ENCODE data around the gene MAP4K5. TPM values are rescaled to one million over a fixed set of nuclear protein-coding genes. Genes with fewer than 3 reads are reported as not detected.

MAP4K5 gene
- 12.3 TPM for total RNA-seq
- long read RNA-seq, partial matches to known transcripts, result 1 of 16 reads
- long read RNA-seq, other reads (novel, unspliced or antisense), result 15 of 16 reads

DNA sequence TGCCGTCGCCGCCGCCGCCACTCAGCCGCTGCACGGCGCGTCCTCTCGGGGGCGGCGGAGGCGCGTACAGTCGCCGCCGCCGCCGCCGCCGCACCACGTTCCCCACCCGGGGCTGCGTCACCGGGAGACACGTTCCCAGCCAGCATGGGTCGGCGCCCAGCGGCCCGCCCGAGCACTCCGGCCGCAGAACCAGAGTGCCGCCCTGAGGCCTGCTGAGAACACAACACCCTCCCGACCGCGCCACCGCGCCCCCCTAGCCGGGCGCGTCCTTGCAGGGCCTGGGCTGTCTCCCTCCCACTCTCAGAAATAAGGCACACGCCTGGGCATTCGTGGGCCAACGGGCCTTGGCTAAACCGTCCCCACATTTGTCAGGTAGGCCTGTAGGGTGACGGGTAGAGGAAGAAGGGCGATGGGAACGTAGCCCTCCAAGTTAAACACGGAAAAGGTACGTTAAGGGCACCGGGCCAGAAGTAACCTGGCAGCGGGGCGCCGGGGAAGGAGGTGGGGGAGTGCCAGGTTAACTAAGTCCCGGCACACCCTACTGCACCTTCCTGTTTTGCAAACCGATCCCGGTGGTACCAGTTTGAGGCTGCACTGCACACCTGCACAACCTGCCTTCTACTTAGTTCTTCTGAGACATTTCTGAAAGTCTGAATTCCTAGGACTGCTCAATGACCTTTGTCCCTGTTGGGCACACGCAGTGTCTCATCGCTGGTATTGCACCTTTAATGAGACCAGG, at the start of gene MAP4K5:
Gene MAP4K5, minus strand, starts transcription at position 68 of the 739 bp plus-strand sequence. CDS start 520 bp downstream, outside the sequence.
- Histone ChIP-seq H3K9me3 (replicated peaks) (no peaks in the 10 kb centered on the region), H3K4me1 (peaks cover 40% of the 10 kb centered on the region), H3K36me3 (no peaks in the 10 kb centered on the region), H3K4me3 (peak within 1 kb of the TSS; percentile 90), H3K27ac (replicated peaks) (peak within 1 kb of the TSS; percentile 92), H3K27me3 (ENCODE audit: low read depth) (no peaks in the 10 kb centered on the region)
- DNase-seq, result peak; percentile 91
- TF ChIP-seq, protein P1, sequence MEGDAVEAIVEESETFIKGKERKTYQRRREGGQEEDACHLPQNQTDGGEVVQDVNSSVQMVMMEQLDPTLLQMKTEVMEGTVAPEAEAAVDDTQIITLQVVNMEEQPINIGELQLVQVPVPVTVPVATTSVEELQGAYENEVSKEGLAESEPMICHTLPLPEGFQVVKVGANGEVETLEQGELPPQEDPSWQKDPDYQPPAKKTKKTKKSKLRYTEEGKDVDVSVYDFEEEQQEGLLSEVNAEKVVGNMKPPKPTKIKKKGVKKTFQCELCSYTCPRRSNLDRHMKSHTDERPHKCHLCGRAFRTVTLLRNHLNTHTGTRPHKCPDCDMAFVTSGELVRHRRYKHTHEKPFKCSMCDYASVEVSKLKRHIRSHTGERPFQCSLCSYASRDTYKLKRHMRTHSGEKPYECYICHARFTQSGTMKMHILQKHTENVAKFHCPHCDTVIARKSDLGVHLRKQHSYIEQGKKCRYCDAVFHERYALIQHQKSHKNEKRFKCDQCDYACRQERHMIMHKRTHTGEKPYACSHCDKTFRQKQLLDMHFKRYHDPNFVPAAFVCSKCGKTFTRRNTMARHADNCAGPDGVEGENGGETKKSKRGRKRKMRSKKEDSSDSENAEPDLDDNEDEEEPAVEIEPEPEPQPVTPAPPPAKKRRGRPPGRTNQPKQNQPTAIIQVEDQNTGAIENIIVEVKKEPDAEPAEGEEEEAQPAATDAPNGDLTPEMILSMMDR (IDR thresholded peaks at IDR 0.05; ENCODE audit: borderline replicate concordance), result peak; percentile 95
- intact Hi-C loops (cut with micrococcal nuclease), result no loop called here

DNA sequence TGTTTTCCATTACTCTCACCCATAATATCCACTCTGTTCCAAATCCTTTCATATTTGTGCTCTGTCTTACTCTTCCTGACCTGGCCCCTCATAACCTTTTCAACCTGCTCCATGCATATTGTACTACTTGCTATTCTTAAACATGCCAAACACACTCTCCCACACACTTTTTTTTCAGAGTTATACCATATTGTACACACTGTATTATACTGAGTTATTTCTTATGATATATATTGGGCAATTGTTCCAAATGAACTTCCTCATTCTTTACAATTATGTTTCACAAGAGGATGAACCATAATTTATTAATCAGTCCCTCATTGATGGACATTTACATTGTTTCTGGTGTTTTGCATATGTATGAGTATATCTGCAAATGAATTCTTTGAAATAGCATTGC, 46.1 kb upstream of the MAP4K5 start:
- Histone ChIP-seq H3K36me3 (no peaks in the 10 kb centered on the region), H3K27ac (replicated peaks) (no peak overlapping the region), H3K4me3 (no peak overlapping the region), H3K9me3 (replicated peaks) (no peaks in the 10 kb centered on the region), H3K4me1 (no peaks in the 10 kb centered on the region), H3K27me3 (ENCODE audit: low read depth) (no peaks in the 10 kb centered on the region)
- TF ChIP-seq, protein P1 (IDR thresholded peaks at IDR 0.05; ENCODE audit: borderline replicate concordance), result no peak
- intact Hi-C loops (cut with micrococcal nuclease), result no loop called here
- no peak for DNase-seq

DNA sequence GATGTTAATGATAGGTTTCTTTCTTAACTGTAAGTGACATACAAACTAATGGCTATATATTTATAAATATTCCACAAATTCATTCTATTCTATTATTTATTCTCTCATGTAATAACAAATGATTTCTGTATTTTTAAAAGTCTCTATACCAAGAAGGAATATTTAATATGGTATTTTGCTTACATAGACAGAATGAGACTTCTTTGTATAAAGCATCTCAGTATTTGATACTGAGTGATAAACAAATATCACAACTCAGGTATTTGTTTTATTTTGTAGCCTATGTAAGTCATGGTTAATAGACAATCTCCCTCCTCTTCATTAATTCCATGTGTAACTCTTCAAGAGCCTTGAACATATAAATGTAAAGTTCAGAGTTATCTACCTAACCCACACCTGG, 45.6 kb upstream of the MAP4K5 start:
- Histone ChIP-seq H3K9me3 (replicated peaks) (peaks cover 2% of the 10 kb centered on the region), H3K27ac (replicated peaks) (no peak overlapping the region), H3K27me3 (ENCODE audit: low read depth) (no peaks in the 10 kb centered on the region), H3K4me3 (no peak overlapping the region), H3K36me3 (no peaks in the 10 kb centered on the region), H3K4me1 (no peaks in the 10 kb centered on the region)
- TF ChIP-seq, protein P1 (IDR thresholded peaks at IDR 0.05; ENCODE audit: borderline replicate concordance), result no peak
- intact Hi-C loops (cut with micrococcal nuclease), result no loop called here
- DNase-seq, result no peak

DNA sequence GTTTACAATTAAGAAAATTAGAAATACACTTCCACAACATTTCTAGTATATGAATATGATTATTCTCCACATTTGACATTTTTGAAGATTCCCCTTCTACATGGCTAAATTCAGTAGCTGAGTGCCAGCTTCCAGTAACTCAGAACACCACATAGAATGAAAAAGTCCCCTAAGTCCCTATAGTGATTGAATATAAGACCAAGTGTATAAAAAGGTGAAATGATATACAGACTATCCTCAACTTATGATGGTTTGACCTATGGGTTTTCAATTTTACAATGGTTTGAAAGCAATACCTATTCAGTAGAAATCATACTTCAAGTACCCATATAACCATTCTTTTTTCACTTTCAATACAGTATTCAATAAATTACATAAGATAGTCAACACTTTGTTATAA, 43.4 kb upstream of the MAP4K5 start:
- Histone ChIP-seq H3K36me3 (no peaks in the 10 kb centered on the region), H3K27ac (replicated peaks) (no peak overlapping the region), H3K27me3 (ENCODE audit: low read depth) (no peaks in the 10 kb centered on the region), H3K4me3 (no peak overlapping the region), H3K9me3 (replicated peaks) (peaks cover 24% of the 10 kb centered on the region), H3K4me1 (no peaks in the 10 kb centered on the region)
- intact Hi-C loops (cut with micrococcal nuclease), result no loop called here
- TF ChIP-seq, protein P1 (IDR thresholded peaks at IDR 0.05; ENCODE audit: borderline replicate concordance), result no peak
- no peak for DNase-seq

DNA sequence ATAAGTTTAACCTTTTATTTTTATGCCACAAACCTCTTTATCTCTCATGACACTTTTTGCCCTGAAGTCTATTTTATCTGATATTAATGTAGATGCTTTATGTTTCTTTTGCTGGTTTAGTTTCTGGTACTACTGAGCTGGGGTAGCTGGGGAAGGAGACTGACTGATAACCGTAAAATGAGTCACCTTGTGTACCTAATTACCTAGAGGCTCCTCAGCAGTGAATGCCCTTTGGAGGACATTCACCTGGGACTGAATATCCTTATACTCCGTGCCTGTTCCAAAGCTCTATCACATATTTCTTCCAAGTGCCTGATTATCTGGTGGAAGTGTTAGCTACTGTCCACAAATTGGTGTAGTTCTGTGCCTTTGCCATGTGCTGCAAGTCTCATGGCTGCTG, 41.5 kb upstream of the MAP4K5 start:
- Histone ChIP-seq H3K9me3 (replicated peaks) (peaks cover 43% of the 10 kb centered on the region), H3K27ac (replicated peaks) (no peak overlapping the region), H3K4me3 (no peak overlapping the region), H3K4me1 (no peaks in the 10 kb centered on the region), H3K27me3 (ENCODE audit: low read depth) (no peaks in the 10 kb centered on the region), H3K36me3 (no peaks in the 10 kb centered on the region)
- intact Hi-C loops (cut with micrococcal nuclease), result no loop called here
- no peak for DNase-seq
- TF ChIP-seq, protein P1 (IDR thresholded peaks at IDR 0.05; ENCODE audit: borderline replicate concordance), result no peak

All from left ventricle myocardium inferior (tissue), 1 donor.